Activated CD4-positive, alpha-beta T cell treated with anti-CD3 and anti-CD28 coated beads for 24 hours (primary cell): ENCODE measurements around the gene NMT2.

Source experiments
- DNase-seq, 2 donors: peaks; one replicate each; pipeline ENCODE4 v3.0.0-alpha.2; 2020; ENCODE audit warnings: low read depth in 2 of 2

The NMT2 gene

GRCh38 chr10:15092855-15093408 is 75.6 kb downstream of the NMT2 start:
- DNase-seq = no peak

- DNase-seq = no peak
These were observed 77.1 kb downstream of the NMT2 start for GRCh38 chr10:15091418-15091817.

- peak; percentile 70 to 74 for DNase-seq
These were observed 79.8 kb downstream of the NMT2 start, which contains the start of gene ACBD7 for GRCh38 chr10:15088428-15089261. TSS of gene ACBD7 (minus strand) at chr10:15088776. CDS start at chr10:15088728, 48 bp downstream.

- DNase-seq = no peak
These were observed 84.0 kb downstream of the NMT2 start for GRCh38 chr10:15084502-15084922.

GRCh38 chr10:15083674-15084501 is 84.6 kb downstream of the NMT2 start:
- no peak for DNase-seq

GRCh38 chr10:15075421-15075820 is 93.1 kb downstream of the NMT2 start:
- no peak for DNase-seq

- DNase-seq = no peak
These were observed 96.1 kb downstream of the NMT2 start for GRCh38 chr10:15072358-15072757.

GRCh38 chr10:15069230-15069629 is 99.3 kb downstream of the NMT2 start:
- no peak for DNase-seq

GRCh38 chr10:15068802-15069201 is 99.7 kb downstream of the NMT2 start:
- DNase-seq = no peak

- DNase-seq = no peak
These were observed 101.3 kb downstream of the NMT2 start for GRCh38 chr10:15067154-15067553.

- no peak for DNase-seq
These were observed 107.9 kb downstream of the NMT2 start for GRCh38 chr10:15060638-15061037.

GRCh38 chr10:15059914-15060313 is 108.6 kb downstream of the NMT2 start:
- DNase-seq = no peak

GRCh38 chr10:15058689-15059088 is 109.8 kb downstream of the NMT2 start:
- no peak for DNase-seq
